Measurements from ENCODE around the gene DAPK1. TPM values are rescaled to one million over a fixed set of nuclear protein-coding genes. Genes with fewer than 3 reads are reported as not detected.

Gene DAPK1
- polyA plus RNA-seq, 1 experiment: 0.12 TPM

DNA sequence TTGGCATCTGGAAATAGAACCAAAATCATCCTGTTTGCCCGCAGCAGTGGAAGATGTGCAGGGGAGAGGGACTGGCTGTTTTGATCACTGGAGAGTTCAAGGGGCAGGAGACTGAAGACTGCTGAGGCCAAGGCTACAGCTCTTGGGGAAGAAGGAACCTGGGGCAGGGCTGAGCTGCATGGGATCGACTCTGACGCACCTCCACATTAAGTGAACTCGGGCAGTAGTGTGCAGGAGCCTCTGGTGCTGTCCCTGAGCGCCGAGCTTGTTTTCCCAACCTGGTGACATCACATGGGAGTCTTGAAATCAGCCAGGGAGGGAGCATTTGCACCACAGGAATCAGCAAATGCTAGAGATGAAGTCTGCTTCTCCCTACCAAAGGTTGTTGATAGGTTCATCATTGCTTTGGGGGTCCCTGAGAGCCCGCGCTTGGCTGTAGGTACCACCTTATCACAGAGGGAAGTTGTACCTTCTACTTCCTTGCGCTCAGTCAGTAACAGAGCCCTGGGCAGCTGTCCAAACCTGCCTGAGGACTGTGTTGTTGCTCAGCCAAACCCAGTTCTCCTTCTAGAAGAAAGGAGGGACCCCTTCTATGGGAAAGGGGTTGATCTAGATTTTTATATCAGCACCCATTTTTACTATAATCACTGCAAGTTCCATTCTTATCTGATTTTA, 175.9 kb downstream of the DAPK1 start:
- POLR2A ChIA-PET: interaction anchor here (0.6 kb wide), 1 partner anchor 40 kb away, joined by 3 read pairs; no protein-coding TSS in a partner anchor
- Histone ChIP-seq H3K27ac (ENCODE audit: low read depth, low read length) (no peak overlapping the region), H3K4me3 (ENCODE audit: low read depth, low read length) (no peak overlapping the region), H3K9me3 (ENCODE audit: control insufficient read depth, insufficient read depth, low read length) (no peaks in the 10 kb centered on the region), H3K27me3 (ENCODE audit: control insufficient read depth, insufficient read depth, low read length) (peaks cover 12% of the 10 kb centered on the region)
- CTCF ChIA-PET: no interaction called here
- DNase-seq (ENCODE audit: low read depth, low spot score): no peak
- TF ChIP-seq, protein P1, sequence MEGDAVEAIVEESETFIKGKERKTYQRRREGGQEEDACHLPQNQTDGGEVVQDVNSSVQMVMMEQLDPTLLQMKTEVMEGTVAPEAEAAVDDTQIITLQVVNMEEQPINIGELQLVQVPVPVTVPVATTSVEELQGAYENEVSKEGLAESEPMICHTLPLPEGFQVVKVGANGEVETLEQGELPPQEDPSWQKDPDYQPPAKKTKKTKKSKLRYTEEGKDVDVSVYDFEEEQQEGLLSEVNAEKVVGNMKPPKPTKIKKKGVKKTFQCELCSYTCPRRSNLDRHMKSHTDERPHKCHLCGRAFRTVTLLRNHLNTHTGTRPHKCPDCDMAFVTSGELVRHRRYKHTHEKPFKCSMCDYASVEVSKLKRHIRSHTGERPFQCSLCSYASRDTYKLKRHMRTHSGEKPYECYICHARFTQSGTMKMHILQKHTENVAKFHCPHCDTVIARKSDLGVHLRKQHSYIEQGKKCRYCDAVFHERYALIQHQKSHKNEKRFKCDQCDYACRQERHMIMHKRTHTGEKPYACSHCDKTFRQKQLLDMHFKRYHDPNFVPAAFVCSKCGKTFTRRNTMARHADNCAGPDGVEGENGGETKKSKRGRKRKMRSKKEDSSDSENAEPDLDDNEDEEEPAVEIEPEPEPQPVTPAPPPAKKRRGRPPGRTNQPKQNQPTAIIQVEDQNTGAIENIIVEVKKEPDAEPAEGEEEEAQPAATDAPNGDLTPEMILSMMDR (IDR thresholded peaks at IDR 0.05; ENCODE audit: low read depth, low read length): no peak

DNA sequence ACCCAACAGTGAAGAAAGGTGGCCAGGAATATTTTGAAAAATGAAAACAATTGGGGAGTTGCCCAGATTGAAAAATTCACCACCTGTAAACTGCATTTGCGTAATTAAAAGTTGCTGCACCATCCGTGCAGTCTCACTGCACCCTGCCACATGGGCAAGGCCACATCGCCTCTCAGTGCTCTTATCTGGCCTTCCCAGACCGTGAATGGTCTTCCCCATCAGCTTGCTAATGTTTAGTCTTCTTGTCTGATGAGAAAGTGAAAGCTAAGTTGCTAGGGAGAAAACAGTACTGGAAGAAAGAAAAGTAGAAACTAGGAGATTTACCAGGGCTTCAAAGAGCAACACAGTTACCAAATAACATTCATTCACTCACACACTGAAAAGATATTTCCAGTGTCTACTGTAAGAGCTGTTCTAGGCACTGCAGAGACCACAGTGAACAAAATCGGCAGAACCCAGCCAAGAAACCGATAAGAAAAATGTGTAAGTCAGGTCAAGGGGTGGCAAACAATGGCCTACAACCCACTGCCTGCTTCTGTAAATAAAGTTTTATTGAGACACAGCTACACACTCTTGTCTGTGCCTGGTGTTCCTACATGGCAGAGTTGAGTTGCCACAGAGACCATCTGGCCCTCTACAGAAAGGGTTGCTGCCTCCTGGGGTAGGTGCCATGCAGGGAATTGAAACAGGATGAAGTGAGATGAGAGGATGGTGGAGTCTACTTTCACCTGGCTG, 177.1 kb downstream of the DAPK1 start:
- TF ChIP-seq, protein P1 (IDR thresholded peaks at IDR 0.05; ENCODE audit: low read depth, low read length): no peak
- POLR2A ChIA-PET: no interaction called here
- peaks cover 14% of the 10 kb centered on the region for H3K27me3 ChIP-seq (ENCODE audit: control insufficient read depth, insufficient read depth, low read length)
- H3K4me3 ChIP-seq (ENCODE audit: low read depth, low read length): no peak overlapping the region
- H3K9me3 ChIP-seq (ENCODE audit: control insufficient read depth, insufficient read depth, low read length): no peaks in the 10 kb centered on the region
- H3K27ac ChIP-seq (ENCODE audit: low read depth, low read length): no peak overlapping the region
- no peak for DNase-seq (ENCODE audit: low read depth, low spot score)
- CTCF ChIA-PET: interaction anchor here (14.1 kb wide), 1 partner anchor 137 kb away, joined by 188 read pairs; no protein-coding TSS in a partner anchor

DNA sequence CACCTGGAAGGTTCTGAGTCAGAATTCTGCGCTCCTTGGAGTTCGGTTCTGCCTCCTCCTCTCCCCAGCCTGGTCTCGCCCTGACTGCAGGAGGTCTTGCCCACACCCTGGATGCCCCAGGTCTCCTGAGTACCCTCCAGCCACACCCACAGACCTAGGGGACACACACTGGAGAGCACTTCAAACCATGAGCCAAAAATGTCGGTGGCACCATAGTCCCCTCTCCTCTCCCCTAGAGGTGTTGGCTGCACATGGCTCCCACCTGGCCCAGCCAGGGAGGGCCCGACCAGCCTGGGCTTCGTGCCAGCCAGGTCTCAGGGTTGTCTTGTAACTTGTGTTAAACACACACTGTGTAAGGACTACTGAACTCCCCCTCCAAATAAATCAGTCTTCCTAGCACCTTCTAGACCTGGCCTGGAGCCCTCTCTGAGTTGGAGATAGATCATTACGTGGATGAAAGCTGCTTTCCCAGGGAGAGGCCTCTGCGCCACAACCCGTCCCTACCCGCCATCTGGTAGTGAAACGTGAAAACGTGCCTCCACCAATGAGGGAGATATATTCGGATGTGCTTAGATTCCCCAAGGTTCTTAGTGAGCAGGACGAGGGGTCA, 178.3 kb downstream of the DAPK1 start:
- POLR2A ChIA-PET: no interaction called here
- TF ChIP-seq, protein P1 (IDR thresholded peaks at IDR 0.05; ENCODE audit: low read depth, low read length): no peak
- peaks cover 12% of the 10 kb centered on the region for H3K27me3 ChIP-seq (ENCODE audit: control insufficient read depth, insufficient read depth, low read length)
- H3K27ac ChIP-seq (ENCODE audit: low read depth, low read length): no peak overlapping the region
- no peak overlapping the region for H3K4me3 ChIP-seq (ENCODE audit: low read depth, low read length)
- no peak for DNase-seq (ENCODE audit: low read depth, low spot score)
- no peaks in the 10 kb centered on the region for H3K9me3 ChIP-seq (ENCODE audit: control insufficient read depth, insufficient read depth, low read length)
- CTCF ChIA-PET: interaction anchor here (1.1 to 14.1 kb wide), 4 partner anchors 13 to 1255 kb away, joined by 3 to 188 read pairs (median 8); no protein-coding TSS in a partner anchor

DNA sequence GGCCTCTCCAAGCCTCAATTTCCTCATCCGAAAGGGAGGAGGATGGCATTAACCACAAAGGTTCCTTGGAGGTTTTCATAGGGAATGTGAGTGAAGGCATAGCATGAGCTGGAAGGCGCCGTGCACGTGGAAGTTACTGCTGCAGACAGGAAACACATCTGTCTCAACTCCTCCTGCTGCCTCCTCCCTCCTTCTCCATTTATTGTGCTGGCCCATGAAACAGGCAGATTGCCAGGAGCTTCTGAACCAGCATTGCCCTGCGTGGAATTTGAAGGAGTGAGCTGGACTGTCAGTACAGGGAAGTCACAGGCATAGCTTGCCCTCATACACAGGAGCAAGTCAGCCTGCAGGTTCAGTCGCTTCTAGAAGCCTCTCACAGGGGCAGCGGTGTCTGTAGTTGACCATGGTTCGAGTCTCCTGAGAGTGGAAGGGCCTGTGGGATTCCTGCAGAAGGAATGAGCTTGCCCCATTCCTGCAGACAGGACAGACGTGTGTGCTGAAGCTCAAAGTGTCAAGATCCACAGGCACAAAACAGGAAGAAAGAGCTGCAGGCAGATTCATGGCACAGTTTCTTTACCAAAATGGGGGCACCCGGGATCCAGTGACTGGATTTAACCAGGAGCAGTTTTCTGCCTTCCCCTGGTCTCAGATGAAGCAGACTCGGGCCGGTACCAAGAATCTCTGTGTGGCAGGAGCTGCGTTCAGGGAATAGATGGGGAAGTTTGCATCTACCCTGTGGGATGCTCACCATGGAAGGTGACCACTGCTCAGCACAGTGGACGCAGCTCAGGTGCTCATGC, 179.5 kb downstream of the DAPK1 start:
- ChIA-PET POLR2A (no interaction called here), CTCF (interaction anchor here (0.6 to 14.1 kb wide), 13 partner anchors 9 to 1243 kb away, joined by 3 to 188 read pairs (median 4); no protein-coding TSS in a partner anchor)
- no peaks in the 10 kb centered on the region for H3K9me3 ChIP-seq (ENCODE audit: control insufficient read depth, insufficient read depth, low read length)
- TF ChIP-seq, protein P1 (IDR thresholded peaks at IDR 0.05; ENCODE audit: low read depth, low read length): no peak
- no peak overlapping the region for H3K4me3 ChIP-seq (ENCODE audit: low read depth, low read length)
- DNase-seq (ENCODE audit: low read depth, low spot score): no peak
- peaks cover 12% of the 10 kb centered on the region for H3K27me3 ChIP-seq (ENCODE audit: control insufficient read depth, insufficient read depth, low read length)
- H3K27ac ChIP-seq (ENCODE audit: low read depth, low read length): no peak overlapping the region

Data from AG04450 (cell line).